ENCODE measurements around the gene DIAPH3. TPM values are rescaled to one million over a fixed set of nuclear protein-coding genes. Genes with fewer than 3 reads are reported as not detected.

DIAPH3 gene
- total and polyA plus RNA-seq, 2 donors (not counting 1 experiment from before 2014, with no cell fraction given), result 0.03 to 0.10 TPM

DNA sequence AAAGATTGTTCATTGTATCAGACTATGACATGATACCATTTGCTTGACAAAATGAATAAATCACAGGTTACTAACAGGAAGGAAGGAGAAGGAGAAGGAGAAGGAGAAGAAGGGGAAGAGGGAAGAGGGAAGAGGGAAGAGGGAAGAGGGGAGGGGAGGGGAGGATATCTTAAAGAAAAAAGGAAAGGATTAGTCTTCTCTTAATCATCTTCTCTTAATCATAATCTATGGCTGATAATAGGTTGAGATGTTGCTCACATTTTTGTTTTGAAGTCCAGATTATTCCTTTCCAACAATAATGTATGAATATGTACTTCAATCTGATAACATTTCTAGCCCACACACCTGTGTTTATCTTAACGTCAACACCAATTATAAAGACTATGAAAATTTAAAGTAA is 25.1 kb downstream of the DIAPH3 start:
- Histone ChIP-seq H3K27ac (ENCODE audit: low read length in 2 of 2) (no peak overlapping the region), H3K9me3 (ENCODE audit: control extremely low read depth in 1 of 3, control insufficient read depth in 2 of 3, insufficient read depth in 1 of 3, low read length in 2 of 3) (no peaks in the 10 kb centered on the region), H3K79me2 (ENCODE audit: control insufficient read depth, insufficient read depth, low read length) (no peaks in the 10 kb centered on the region), H3K4me1 (ENCODE audit: control insufficient read depth in 2 of 2, insufficient read depth in 2 of 2, low read length in 2 of 2) (no peaks in the 10 kb centered on the region), H3K27me3 (replicated peaks in 1 of 4; ENCODE audit: control extremely low read depth in 1 of 4, control insufficient read depth in 3 of 4, insufficient read depth in 4 of 4, low read length in 3 of 4) (no peaks in the 10 kb centered on the region), H3K4me3 (ENCODE audit: control extremely low read depth in 1 of 5, extremely low read depth in 1 of 5, insufficient read depth in 1 of 5, low read depth in 2 of 5, low read length in 4 of 5) (no peak overlapping the region), H3K9ac (ENCODE audit: low read length) (no peak overlapping the region), H2AFZ (ENCODE audit: insufficient read depth, low read depth, low read length, poor library complexity, severe bottlenecking) (no peak overlapping the region), H3K4me2 (replicated peaks; ENCODE audit: low read depth, low read length, poor library complexity, severe bottlenecking) (no peak overlapping the region), H3K36me3 (replicated peaks in 1 of 2; ENCODE audit: control extremely low read depth in 1 of 2, control insufficient read depth in 1 of 2, extremely low read depth in 1 of 2, insufficient read depth in 2 of 2, low read length in 1 of 2) (no peaks in the 10 kb centered on the region), H4K20me1 (ENCODE audit: control insufficient read depth, insufficient read depth, low read length, poor library complexity, severe bottlenecking) (no peaks in the 10 kb centered on the region)
- WGBS (ENCODE audit: insufficient coverage), result no CpG with 5 or more reads among the region's 1 CpG
- DNase-seq (no peak), ATAC-seq (ENCODE audit: low read depth) (no peak)
- ChIA-PET POLR2A (no interaction called here), CTCF (no interaction called here)
- H3K27ac Mint-ChIP-seq, result no peak overlapping the region
- H3K9me3 Mint-ChIP-seq (ENCODE audit: insufficient read depth), result no peaks in the 10 kb centered on the region
- H3K4me1 Mint-ChIP-seq, result peaks cover 2% of the 10 kb centered on the region
- no peaks in the 10 kb centered on the region for H3K27me3 Mint-ChIP-seq
- intact Hi-C loops (cut with micrococcal nuclease), result no loop called here
- H3K4me3 Mint-ChIP-seq, result no peak overlapping the region
- TF ChIP-seq, protein P1, sequence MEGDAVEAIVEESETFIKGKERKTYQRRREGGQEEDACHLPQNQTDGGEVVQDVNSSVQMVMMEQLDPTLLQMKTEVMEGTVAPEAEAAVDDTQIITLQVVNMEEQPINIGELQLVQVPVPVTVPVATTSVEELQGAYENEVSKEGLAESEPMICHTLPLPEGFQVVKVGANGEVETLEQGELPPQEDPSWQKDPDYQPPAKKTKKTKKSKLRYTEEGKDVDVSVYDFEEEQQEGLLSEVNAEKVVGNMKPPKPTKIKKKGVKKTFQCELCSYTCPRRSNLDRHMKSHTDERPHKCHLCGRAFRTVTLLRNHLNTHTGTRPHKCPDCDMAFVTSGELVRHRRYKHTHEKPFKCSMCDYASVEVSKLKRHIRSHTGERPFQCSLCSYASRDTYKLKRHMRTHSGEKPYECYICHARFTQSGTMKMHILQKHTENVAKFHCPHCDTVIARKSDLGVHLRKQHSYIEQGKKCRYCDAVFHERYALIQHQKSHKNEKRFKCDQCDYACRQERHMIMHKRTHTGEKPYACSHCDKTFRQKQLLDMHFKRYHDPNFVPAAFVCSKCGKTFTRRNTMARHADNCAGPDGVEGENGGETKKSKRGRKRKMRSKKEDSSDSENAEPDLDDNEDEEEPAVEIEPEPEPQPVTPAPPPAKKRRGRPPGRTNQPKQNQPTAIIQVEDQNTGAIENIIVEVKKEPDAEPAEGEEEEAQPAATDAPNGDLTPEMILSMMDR (IDR thresholded peaks at IDR 0.05), result no peak
- no peak for TF ChIP-seq EZH2 (IDR thresholded peaks at IDR 0.05; ENCODE audit: borderline replicate concordance, insufficient read depth, low read depth, low read length, poor library complexity, severe bottlenecking)

DNA sequence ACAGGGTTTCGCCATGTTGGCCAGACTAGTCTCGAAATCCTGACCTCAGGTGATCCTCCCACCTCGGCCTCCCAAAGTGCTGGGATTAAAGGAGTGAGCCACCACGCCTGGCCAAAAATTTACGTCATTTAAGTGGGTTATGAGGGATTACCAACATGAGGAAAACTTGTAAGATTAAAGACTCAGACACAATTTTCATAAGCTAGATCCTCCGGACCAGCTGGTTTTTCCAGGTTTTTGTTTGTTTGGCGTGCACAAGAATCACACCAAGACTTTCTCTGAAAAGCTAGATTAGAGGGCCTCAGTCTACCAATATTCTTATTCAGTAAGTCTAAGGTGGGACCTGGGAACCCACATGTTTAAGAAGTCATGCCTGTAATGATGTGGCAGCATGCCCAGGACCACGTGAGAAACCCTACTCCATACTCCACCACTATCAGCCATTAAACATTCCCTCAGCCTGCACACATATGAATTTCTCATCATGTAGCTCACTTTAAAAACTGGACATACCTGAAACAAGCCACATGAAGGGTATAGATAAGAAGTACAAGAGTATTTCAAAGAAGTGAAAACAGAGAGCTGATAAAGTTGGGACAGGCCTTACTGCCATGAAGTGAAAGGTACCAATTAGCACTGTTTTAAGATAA is 25.7 kb downstream of the DIAPH3 start:
- ChIA-PET POLR2A (no interaction called here), CTCF (no interaction called here)
- Histone ChIP-seq H3K27me3 (replicated peaks in 1 of 4; ENCODE audit: control extremely low read depth in 1 of 4, control insufficient read depth in 3 of 4, insufficient read depth in 4 of 4, low read length in 3 of 4) (no peaks in the 10 kb centered on the region), H3K4me3 (ENCODE audit: control extremely low read depth in 1 of 5, extremely low read depth in 1 of 5, insufficient read depth in 1 of 5, low read depth in 2 of 5, low read length in 4 of 5) (no peak overlapping the region), H3K27ac (ENCODE audit: low read length in 2 of 2) (no peak overlapping the region), H2AFZ (ENCODE audit: insufficient read depth, low read depth, low read length, poor library complexity, severe bottlenecking) (no peak overlapping the region), H3K79me2 (ENCODE audit: control insufficient read depth, insufficient read depth, low read length) (no peaks in the 10 kb centered on the region), H4K20me1 (ENCODE audit: control insufficient read depth, insufficient read depth, low read length, poor library complexity, severe bottlenecking) (no peaks in the 10 kb centered on the region), H3K9ac (ENCODE audit: low read length) (no peak overlapping the region), H3K36me3 (replicated peaks in 1 of 2; ENCODE audit: control extremely low read depth in 1 of 2, control insufficient read depth in 1 of 2, extremely low read depth in 1 of 2, insufficient read depth in 2 of 2, low read length in 1 of 2) (no peaks in the 10 kb centered on the region), H3K4me1 (ENCODE audit: control insufficient read depth in 2 of 2, insufficient read depth in 2 of 2, low read length in 2 of 2) (no peaks in the 10 kb centered on the region), H3K4me2 (replicated peaks; ENCODE audit: low read depth, low read length, poor library complexity, severe bottlenecking) (no peak overlapping the region), H3K9me3 (ENCODE audit: control extremely low read depth in 1 of 3, control insufficient read depth in 2 of 3, insufficient read depth in 1 of 3, low read length in 2 of 3) (no peaks in the 10 kb centered on the region)
- ATAC-seq (ENCODE audit: low read depth) (no peak), DNase-seq (no peak)
- Mint-ChIP-seq H3K27me3 (no peaks in the 10 kb centered on the region), H3K4me3 (no peak overlapping the region), H3K27ac (no peak overlapping the region), H3K9me3 (ENCODE audit: insufficient read depth) (no peaks in the 10 kb centered on the region), H3K4me1 (peaks cover 2% of the 10 kb centered on the region)
- WGBS (ENCODE audit: insufficient coverage), result 96% methylated on average over 4 of the region's 8 CpGs
- intact Hi-C loops (cut with micrococcal nuclease), result no loop called here
- no peak for TF ChIP-seq EZH2 (IDR thresholded peaks at IDR 0.05; ENCODE audit: borderline replicate concordance, insufficient read depth, low read depth, low read length, poor library complexity, severe bottlenecking)
- TF ChIP-seq, protein P1 (IDR thresholded peaks at IDR 0.05), result no peak
